GM23338 (cell line): ENCODE data around the gene TBC1D2B. TPM values are rescaled to one million over a fixed set of nuclear protein-coding genes. Genes with fewer than 3 reads are reported as not detected.

Experiments
- ATAC-seq: fragments of 200-7000 bp; cut with Tn5 transposase; 3 replicates; pipeline ENCODE4 v1.9.1; 2020
- DNase-seq: peaks from one replicate; pipeline ENCODE4 v3.0.0-alpha.2; 2015; ENCODE audit warnings: low spot score
- H2AFZ ChIP-seq: fragments of 200-600 bp; sonication (generic); 2 replicates; pipeline ENCODE4 v1.8.0; 2016; ENCODE audit warnings: antibody characterized with exemption, mild to moderate bottlenecking, moderate library complexity
- H3F3A ChIP-seq: fragments of 200-600 bp; sonication (generic); replicated peaks from 2 replicates; pipeline ENCODE4 v1.8.0; 2017; ENCODE audit warnings: antibody characterized with exemption, mixed run types, low read depth
- H3K27ac ChIP-seq: fragments of 200-600 bp; sonication (generic); 2 replicates; pipeline ENCODE4 v1.6.1; 2016; ENCODE audit warnings: low read depth
- H3K27me3 ChIP-seq: fragments of 200-600 bp; sonication (generic); 2 replicates; pipeline ENCODE4 v1.8.0; 2016; ENCODE audit warnings: mild to moderate bottlenecking, mixed run types, moderate library complexity; ENCODE audit not compliant: insufficient read depth
- H3K36me3 ChIP-seq: fragments of 200-600 bp; sonication (generic); 2 replicates; pipeline ENCODE4 v1.8.0; 2016; ENCODE audit warnings: mild to moderate bottlenecking; ENCODE audit not compliant: insufficient read depth
- H3K4me1 ChIP-seq: fragments of 200-600 bp; sonication (generic); 2 replicates; pipeline ENCODE4 v1.8.0; 2016; ENCODE audit warnings: mild to moderate bottlenecking, moderate library complexity; ENCODE audit not compliant: insufficient read depth
- H3K4me2 ChIP-seq: fragments of 200-600 bp; sonication (generic); 2 replicates; pipeline ENCODE4 v1.7.1; 2017; ENCODE audit warnings: mixed run types
- H3K4me3 ChIP-seq: fragments of 200-600 bp; sonication (generic); 2 replicates; pipeline ENCODE4 v1.6.1; 2016; ENCODE audit warnings: mixed run types
- H3K79me2 ChIP-seq: fragments of 200-600 bp; sonication (generic); replicated peaks from 2 replicates; pipeline ENCODE4 v1.8.0; 2017; ENCODE audit warnings: mild to moderate bottlenecking; ENCODE audit not compliant: insufficient read depth
- H3K9me2 ChIP-seq: fragments of 200-600 bp; sonication (generic); 2 replicates; pipeline ENCODE4 v1.8.0; 2017; ENCODE audit not compliant: insufficient read depth
- H4K20me1 ChIP-seq: fragments of 200-600 bp; sonication (generic); replicated peaks from 2 replicates; pipeline ENCODE4 v1.8.0; 2017; ENCODE audit warnings: mild to moderate bottlenecking; ENCODE audit not compliant: insufficient read depth
- H3K27ac Mint-ChIP-seq: 2 replicates; pipeline ENCODE4 v1.8.0; 2020; ENCODE audit warnings: inconsistent platforms, mild to moderate bottlenecking, moderate library complexity, mixed read lengths
- H3K27me3 Mint-ChIP-seq: 3 replicates; pipeline ENCODE4 v1.8.0; 2022; ENCODE audit warnings: low read depth, mild to moderate bottlenecking, moderate library complexity, mixed read lengths, inconsistent platforms; ENCODE audit not compliant: insufficient read depth, poor library complexity
- H3K36me3 Mint-ChIP-seq: 3 replicates; pipeline ENCODE4 v1.8.0; 2021; ENCODE audit warnings: low read depth, mild to moderate bottlenecking, inconsistent platforms, moderate library complexity, mixed read lengths
- H3K4me1 Mint-ChIP-seq: 3 replicates; pipeline ENCODE4 v1.8.0; 2020; ENCODE audit warnings: mild to moderate bottlenecking, inconsistent platforms, mixed read lengths
- H3K4me3 Mint-ChIP-seq: 3 replicates; pipeline ENCODE4 v1.8.0; 2021; ENCODE audit warnings: moderate library complexity, mild to moderate bottlenecking, inconsistent platforms, mixed read lengths
- H3K9me3 Mint-ChIP-seq: 3 replicates; pipeline ENCODE4 v1.8.0; 2020; ENCODE audit warnings: moderate library complexity, mild to moderate bottlenecking, inconsistent platforms, mixed read lengths
- CREB1 ChIP-seq: fragments of 250-450 bp; sonication (Bioruptor Pico); IDR thresholded peaks from 2 replicates; pipeline ENCODE4 v1.5.0; 2020; ENCODE audit warnings: low read depth, mild to moderate bottlenecking, moderate library complexity
- EZH2 ChIP-seq: fragments of 200-600 bp; sonication (generic); IDR thresholded peaks from one replicate; pipeline ENCODE4 v1.8.0; 2017; ENCODE audit warnings: antibody characterized with exemption, mild to moderate bottlenecking, low read depth; ENCODE audit not compliant: unreplicated experiment
- EZH2phosphoT487 ChIP-seq: fragments of 200-600 bp; sonication (generic); IDR thresholded peaks from one replicate; pipeline ENCODE4 v1.8.1; 2018; ENCODE audit warnings: antibody characterized with exemption; ENCODE audit not compliant: unreplicated experiment
- JUNB ChIP-seq: IDR thresholded peaks from one replicate; pipeline ENCODE4 v1.6.1; 2016; ENCODE audit warnings: antibody characterized with exemption; ENCODE audit not compliant: unreplicated experiment
- NANOG ChIP-seq: IDR thresholded peaks from 2 replicates; pipeline ENCODE4 v1.6.1; 2016; ENCODE audit warnings: antibody characterized with exemption, borderline replicate concordance
- POLR2AphosphoS5 ChIP-seq: IDR thresholded peaks from 2 replicates; pipeline ENCODE4 v1.6.1; 2016; ENCODE audit warnings: antibody characterized with exemption, low read depth
- STAT1 ChIP-seq: IDR thresholded peaks from one replicate; pipeline ENCODE4 v1.6.1; 2016; ENCODE audit warnings: antibody characterized with exemption; ENCODE audit not compliant: unreplicated experiment
- ZNF114 ChIP-seq: fragments of 250-450 bp; sonication (Bioruptor Pico); IDR thresholded peaks from 2 replicates; pipeline ENCODE4 v1.5.0; 2020; ENCODE audit warnings: mild to moderate bottlenecking, moderate library complexity
- ZNF331 ChIP-seq: fragments of 250-450 bp; sonication (Bioruptor Pico); IDR thresholded peaks from 2 replicates; pipeline ENCODE4 v1.5.0; 2020; ENCODE audit warnings: low read depth, mild to moderate bottlenecking, moderate library complexity
- polyA plus RNA-seq: library from polyadenylated mRNA; unstranded; fragments of >200 nt; fragmentation: Nextera tagmentation; extraction: Ambion mirVana; gene quantifications from 2 replicates; pipeline ENCODE4 v1.2.1, GENCODE V29; 2016
- total RNA-seq: library from RNA; depleted of rRNA; stranded (reverse); fragments of >200 nt; shearing (Covaris generic); gene quantifications from 2 replicates; pipeline ENCODE4 v1.2.3, GENCODE V29; 2014
- TF ChIP-seq, protein P1 (sequence below): IDR thresholded peaks from one replicate; pipeline ENCODE4 v1.6.1; 2018; ENCODE audit warnings: antibody characterized with exemption; ENCODE audit not compliant: unreplicated experiment
- TF ChIP-seq, protein P2 (sequence below): IDR thresholded peaks from 2 replicates; pipeline ENCODE4 v1.6.1; 2016; ENCODE audit warnings: antibody characterized with exemption
- TF ChIP-seq, protein P3 (sequence below): fragments of 250-450 bp; sonication (Bioruptor Pico); IDR thresholded peaks from 2 replicates; pipeline ENCODE4 v1.5.0; 2020; ENCODE audit warnings: mild to moderate bottlenecking, moderate library complexity
- TF ChIP-seq, protein P4 (sequence below), 2 experiments: fragments of 200-600 bp in 1 of 2; sonication (generic) in 1 of 2; conservative IDR thresholded peaks; 2 replicates each; pipeline versions ENCODE4 v1.5.1 to v1.6.1; 2016 to 2017; ENCODE audit warnings: antibody characterized with exemption in 2 of 2, low read depth in 2 of 2, mild to moderate bottlenecking in 2 of 2, moderate library complexity in 1 of 2

Gene TBC1D2B
- total and polyA plus RNA-seq, 2 experiments from 2014 or later = 3.6 to 17.8 TPM

DNA sequence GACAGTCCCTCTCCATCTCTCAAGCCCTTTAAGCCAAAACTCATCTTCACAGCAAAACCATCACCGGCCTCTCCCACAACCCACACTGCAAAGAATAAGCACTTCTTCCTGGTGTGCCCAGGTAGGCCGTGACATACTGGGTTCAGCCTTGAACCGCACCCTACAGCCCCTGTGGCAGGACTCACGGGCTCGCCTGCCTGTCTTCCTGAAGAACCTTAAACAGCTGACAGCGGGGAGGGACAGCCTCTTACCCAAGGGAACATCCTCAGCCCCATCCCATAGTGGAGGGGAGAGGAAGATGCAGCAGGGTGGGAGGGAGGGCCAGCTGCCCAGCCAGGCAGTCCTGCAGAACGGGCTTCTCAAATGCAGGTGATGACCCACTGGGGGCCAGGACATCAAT, 40.2 kb downstream of the TBC1D2B start:
- ATAC-seq = no peak; the same call in 1 of the 3 replicates
- Mint-ChIP-seq H3K27ac (no peak overlapping the region), H3K27me3 (no peaks in the 10 kb centered on the region)

More for the DNA sequence above, 40.2 kb downstream of the TBC1D2B start:
- no peaks in the 10 kb centered on the region for H3K36me3 ChIP-seq
- Mint-ChIP-seq H3K4me3 (no peak overlapping the region), H3K9me3 (no peaks in the 10 kb centered on the region), H3K4me1 (peaks cover 14% of the 10 kb centered on the region), H3K36me3 (no peaks in the 10 kb centered on the region)
- no peaks in the 10 kb centered on the region for H4K20me1 ChIP-seq
- H3K9me2 ChIP-seq = no peaks in the 10 kb centered on the region
- H2AFZ ChIP-seq = no peak overlapping the region
- no peak overlapping the region for H3K27ac ChIP-seq
- no peak for DNase-seq
- no peaks in the 10 kb centered on the region for H3F3A ChIP-seq
- H3K79me2 ChIP-seq = no peaks in the 10 kb centered on the region
- TF ChIP-seq JUNB = no peak
- TF ChIP-seq, protein P1, sequence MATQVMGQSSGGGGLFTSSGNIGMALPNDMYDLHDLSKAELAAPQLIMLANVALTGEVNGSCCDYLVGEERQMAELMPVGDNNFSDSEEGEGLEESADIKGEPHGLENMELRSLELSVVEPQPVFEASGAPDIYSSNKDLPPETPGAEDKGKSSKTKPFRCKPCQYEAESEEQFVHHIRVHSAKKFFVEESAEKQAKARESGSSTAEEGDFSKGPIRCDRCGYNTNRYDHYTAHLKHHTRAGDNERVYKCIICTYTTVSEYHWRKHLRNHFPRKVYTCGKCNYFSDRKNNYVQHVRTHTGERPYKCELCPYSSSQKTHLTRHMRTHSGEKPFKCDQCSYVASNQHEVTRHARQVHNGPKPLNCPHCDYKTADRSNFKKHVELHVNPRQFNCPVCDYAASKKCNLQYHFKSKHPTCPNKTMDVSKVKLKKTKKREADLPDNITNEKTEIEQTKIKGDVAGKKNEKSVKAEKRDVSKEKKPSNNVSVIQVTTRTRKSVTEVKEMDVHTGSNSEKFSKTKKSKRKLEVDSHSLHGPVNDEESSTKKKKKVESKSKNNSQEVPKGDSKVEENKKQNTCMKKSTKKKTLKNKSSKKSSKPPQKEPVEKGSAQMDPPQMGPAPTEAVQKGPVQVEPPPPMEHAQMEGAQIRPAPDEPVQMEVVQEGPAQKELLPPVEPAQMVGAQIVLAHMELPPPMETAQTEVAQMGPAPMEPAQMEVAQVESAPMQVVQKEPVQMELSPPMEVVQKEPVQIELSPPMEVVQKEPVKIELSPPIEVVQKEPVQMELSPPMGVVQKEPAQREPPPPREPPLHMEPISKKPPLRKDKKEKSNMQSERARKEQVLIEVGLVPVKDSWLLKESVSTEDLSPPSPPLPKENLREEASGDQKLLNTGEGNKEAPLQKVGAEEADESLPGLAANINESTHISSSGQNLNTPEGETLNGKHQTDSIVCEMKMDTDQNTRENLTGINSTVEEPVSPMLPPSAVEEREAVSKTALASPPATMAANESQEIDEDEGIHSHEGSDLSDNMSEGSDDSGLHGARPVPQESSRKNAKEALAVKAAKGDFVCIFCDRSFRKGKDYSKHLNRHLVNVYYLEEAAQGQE = no peak
- TF ChIP-seq, protein P2, sequence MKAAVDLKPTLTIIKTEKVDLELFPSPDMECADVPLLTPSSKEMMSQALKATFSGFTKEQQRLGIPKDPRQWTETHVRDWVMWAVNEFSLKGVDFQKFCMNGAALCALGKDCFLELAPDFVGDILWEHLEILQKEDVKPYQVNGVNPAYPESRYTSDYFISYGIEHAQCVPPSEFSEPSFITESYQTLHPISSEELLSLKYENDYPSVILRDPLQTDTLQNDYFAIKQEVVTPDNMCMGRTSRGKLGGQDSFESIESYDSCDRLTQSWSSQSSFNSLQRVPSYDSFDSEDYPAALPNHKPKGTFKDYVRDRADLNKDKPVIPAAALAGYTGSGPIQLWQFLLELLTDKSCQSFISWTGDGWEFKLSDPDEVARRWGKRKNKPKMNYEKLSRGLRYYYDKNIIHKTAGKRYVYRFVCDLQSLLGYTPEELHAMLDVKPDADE = no peak
- TF ChIP-seq, protein P3, sequence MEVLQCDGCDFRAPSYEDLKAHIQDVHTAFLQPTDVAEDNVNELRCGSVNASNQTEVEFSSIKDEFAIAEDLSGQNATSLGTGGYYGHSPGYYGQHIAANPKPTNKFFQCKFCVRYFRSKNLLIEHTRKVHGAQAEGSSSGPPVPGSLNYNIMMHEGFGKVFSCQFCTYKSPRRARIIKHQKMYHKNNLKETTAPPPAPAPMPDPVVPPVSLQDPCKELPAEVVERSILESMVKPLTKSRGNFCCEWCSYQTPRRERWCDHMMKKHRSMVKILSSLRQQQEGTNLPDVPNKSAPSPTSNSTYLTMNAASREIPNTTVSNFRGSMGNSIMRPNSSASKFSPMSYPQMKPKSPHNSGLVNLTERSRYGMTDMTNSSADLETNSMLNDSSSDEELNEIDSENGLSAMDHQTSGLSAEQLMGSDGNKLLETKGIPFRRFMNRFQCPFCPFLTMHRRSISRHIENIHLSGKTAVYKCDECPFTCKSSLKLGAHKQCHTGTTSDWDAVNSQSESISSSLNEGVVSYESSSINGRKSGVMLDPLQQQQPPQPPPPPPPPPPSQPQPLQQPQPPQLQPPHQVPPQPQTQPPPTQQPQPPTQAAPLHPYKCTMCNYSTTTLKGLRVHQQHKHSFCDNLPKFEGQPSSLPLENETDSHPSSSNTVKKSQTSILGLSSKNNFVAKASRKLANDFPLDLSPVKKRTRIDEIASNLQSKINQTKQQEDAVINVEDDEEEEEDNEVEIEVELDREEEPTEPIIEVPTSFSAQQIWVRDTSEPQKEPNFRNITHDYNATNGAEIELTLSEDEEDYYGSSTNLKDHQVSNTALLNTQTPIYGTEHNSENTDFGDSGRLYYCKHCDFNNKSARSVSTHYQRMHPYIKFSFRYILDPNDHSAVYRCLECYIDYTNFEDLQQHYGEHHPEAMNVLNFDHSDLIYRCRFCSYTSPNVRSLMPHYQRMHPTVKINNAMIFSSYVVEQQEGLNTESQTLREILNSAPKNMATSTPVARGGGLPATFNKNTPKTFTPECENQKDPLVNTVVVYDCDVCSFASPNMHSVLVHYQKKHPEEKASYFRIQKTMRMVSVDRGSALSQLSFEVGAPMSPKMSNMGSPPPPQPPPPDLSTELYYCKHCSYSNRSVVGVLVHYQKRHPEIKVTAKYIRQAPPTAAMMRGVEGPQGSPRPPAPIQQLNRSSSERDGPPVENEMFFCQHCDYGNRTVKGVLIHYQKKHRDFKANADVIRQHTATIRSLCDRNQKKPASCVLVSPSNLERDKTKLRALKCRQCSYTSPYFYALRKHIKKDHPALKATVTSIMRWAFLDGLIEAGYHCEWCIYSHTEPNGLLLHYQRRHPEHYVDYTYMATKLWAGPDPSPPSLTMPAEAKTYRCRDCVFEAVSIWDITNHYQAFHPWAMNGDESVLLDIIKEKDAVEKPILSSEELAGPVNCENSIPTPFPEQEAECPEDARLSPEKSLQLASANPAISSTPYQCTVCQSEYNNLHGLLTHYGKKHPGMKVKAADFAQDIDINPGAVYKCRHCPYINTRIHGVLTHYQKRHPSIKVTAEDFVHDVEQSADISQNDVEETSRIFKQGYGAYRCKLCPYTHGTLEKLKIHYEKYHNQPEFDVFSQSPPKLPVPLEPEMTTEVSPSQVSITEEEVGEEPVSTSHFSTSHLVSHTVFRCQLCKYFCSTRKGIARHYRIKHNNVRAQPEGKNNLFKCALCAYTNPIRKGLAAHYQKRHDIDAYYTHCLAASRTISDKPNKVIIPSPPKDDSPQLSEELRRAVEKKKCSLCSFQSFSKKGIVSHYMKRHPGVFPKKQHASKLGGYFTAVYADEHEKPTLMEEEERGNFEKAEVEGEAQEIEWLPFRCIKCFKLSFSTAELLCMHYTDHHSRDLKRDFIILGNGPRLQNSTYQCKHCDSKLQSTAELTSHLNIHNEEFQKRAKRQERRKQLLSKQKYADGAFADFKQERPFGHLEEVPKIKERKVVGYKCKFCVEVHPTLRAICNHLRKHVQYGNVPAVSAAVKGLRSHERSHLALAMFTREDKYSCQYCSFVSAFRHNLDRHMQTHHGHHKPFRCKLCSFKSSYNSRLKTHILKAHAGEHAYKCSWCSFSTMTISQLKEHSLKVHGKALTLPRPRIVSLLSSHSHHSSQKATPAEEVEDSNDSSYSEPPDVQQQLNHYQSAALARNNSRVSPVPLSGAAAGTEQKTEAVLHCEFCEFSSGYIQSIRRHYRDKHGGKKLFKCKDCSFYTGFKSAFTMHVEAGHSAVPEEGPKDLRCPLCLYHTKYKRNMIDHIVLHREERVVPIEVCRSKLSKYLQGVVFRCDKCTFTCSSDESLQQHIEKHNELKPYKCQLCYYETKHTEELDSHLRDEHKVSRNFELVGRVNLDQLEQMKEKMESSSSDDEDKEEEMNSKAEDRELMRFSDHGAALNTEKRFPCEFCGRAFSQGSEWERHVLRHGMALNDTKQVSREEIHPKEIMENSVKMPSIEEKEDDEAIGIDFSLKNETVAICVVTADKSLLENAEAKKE (CRISPR knock-in tag) = no peak
- no peak for TF ChIP-seq EZH2
- no peak for TF ChIP-seq EZH2phosphoT487
- no peak for TF ChIP-seq ZNF114 (CRISPR knock-in tag)
- TF ChIP-seq CREB1 = no peak
- TF ChIP-seq, protein P4, sequence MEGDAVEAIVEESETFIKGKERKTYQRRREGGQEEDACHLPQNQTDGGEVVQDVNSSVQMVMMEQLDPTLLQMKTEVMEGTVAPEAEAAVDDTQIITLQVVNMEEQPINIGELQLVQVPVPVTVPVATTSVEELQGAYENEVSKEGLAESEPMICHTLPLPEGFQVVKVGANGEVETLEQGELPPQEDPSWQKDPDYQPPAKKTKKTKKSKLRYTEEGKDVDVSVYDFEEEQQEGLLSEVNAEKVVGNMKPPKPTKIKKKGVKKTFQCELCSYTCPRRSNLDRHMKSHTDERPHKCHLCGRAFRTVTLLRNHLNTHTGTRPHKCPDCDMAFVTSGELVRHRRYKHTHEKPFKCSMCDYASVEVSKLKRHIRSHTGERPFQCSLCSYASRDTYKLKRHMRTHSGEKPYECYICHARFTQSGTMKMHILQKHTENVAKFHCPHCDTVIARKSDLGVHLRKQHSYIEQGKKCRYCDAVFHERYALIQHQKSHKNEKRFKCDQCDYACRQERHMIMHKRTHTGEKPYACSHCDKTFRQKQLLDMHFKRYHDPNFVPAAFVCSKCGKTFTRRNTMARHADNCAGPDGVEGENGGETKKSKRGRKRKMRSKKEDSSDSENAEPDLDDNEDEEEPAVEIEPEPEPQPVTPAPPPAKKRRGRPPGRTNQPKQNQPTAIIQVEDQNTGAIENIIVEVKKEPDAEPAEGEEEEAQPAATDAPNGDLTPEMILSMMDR (conservative IDR thresholded peaks at IDR 0.05; ENCODE audit: low read depth in 2 of 2) = no peak
- no peak for TF ChIP-seq ZNF331 (CRISPR knock-in tag)
- TF ChIP-seq STAT1 = no peak
- TF ChIP-seq NANOG = no peak
- no peak for TF ChIP-seq POLR2AphosphoS5
- H3K27me3 ChIP-seq = no peaks in the 10 kb centered on the region
- H3K4me2 ChIP-seq = no peak overlapping the region
- no peaks in the 10 kb centered on the region for H3K4me1 ChIP-seq
- no peak overlapping the region for H3K4me3 ChIP-seq
